PC-9 (cell line): ENCODE measurements around the gene TNS1. TPM values are rescaled to one million over a fixed set of nuclear protein-coding genes. Genes with fewer than 3 reads are reported as not detected.

Experiments
- BruUV-seq: library from RNA; stranded (reverse); fragments of 400-500 nt; replicated peaks from 2 replicates; lab custom pipeline; 2021; lab: Mats Ljungman, UMichigan
- CTCF ChIA-PET: fragments of 300-600 bp; sonication (Branson Sonifier 250); formaldehyde crosslinking; loops from one replicate; lab custom pipeline; 2022; ENCODE audit warnings: antibody characterized with exemption; lab: Charles Lee
- POLR2A ChIA-PET: fragments of 300-600 bp; sonication (Branson Sonifier 250); formaldehyde crosslinking; loops from one replicate; lab custom pipeline; 2022; ENCODE audit warnings: antibody characterized with exemption; ENCODE audit not compliant: unreplicated experiment; lab: Charles Lee
- DNase-seq, 2 experiments: peaks; one replicate each; pipeline versions ENCODE4 v3.0.0 to v3.0.0-alpha.2; 2015 to 2022; ENCODE audit warnings: mixed read lengths in 1 of 2
- H2AFZ ChIP-seq: fragments of 200-600 bp; sonication (generic); 2 replicates; pipeline ENCODE4 v1.8.1; 2017; ENCODE audit warnings: antibody characterized with exemption
- H3F3A ChIP-seq: fragments of 200-600 bp; sonication (generic); 2 replicates; pipeline ENCODE4 v1.8.1; 2017; ENCODE audit warnings: antibody characterized with exemption, mild to moderate bottlenecking, low read depth; ENCODE audit not compliant: insufficient read depth
- H3K27ac ChIP-seq: fragments of 200-600 bp; sonication (generic); 2 replicates; pipeline ENCODE4 v1.6.1; 2016; ENCODE audit warnings: mixed run types
- H3K27me3 ChIP-seq: fragments of 200-600 bp; sonication (generic); 2 replicates; pipeline ENCODE4 v1.6.1; 2016; ENCODE audit warnings: low read depth, mixed run types; ENCODE audit not compliant: insufficient read depth
- H3K36me3 ChIP-seq: fragments of 200-600 bp; sonication (generic); 2 replicates; pipeline ENCODE4 v1.6.1; 2016; ENCODE audit warnings: low read depth, mixed run types
- H3K4me1 ChIP-seq: fragments of 200-600 bp; sonication (generic); replicated peaks from 2 replicates; pipeline ENCODE4 v1.6.1; 2016; ENCODE audit warnings: mixed run types; ENCODE audit not compliant: insufficient read depth
- H3K4me2 ChIP-seq: fragments of 200-600 bp; sonication (generic); 2 replicates; pipeline ENCODE4 v1.6.1; 2017; ENCODE audit warnings: mixed run types
- H3K4me3 ChIP-seq: fragments of 200-600 bp; sonication (generic); 2 replicates; pipeline ENCODE4 v1.6.1; 2016; ENCODE audit warnings: mixed run types
- H3K79me2 ChIP-seq: fragments of 200-600 bp; sonication (generic); 2 replicates; pipeline ENCODE4 v1.6.1; 2017; ENCODE audit warnings: low read depth, mixed run types
- H3K9me2 ChIP-seq: fragments of 200-600 bp; sonication (generic); 2 replicates; pipeline ENCODE4 v1.8.1; 2017; ENCODE audit warnings: mild to moderate bottlenecking; ENCODE audit not compliant: insufficient read depth
- H3K9me3 ChIP-seq: fragments of 200-600 bp; sonication (generic); 2 replicates; pipeline ENCODE4 v1.8.1; 2016; ENCODE audit warnings: low read depth; ENCODE audit not compliant: insufficient read depth
- H4K20me1 ChIP-seq: fragments of 200-600 bp; sonication (generic); 2 replicates; pipeline ENCODE4 v1.8.1; 2017; ENCODE audit not compliant: insufficient read depth
- CTCF ChIP-seq: fragments of 200-600 bp; sonication (generic); conservative IDR thresholded peaks from 2 replicates; pipeline ENCODE4 v1.6.1; 2017; ENCODE audit warnings: mixed run types, antibody characterized with exemption, mild to moderate bottlenecking, moderate library complexity
- EZH2 ChIP-seq: fragments of 200-600 bp; sonication (generic); IDR thresholded peaks from 2 replicates; pipeline ENCODE4 v1.8.0; 2017; ENCODE audit warnings: antibody characterized with exemption, low read depth
- intact Hi-C: fragments of 100-400 bp; cut with micrococcal nuclease; formaldehyde crosslinking; loops from one replicate; pipeline ENCODE4 v1.10.0; 2022; ENCODE audit not compliant: unreplicated experiment
- total RNA-seq: library from RNA; stranded (reverse); gene quantifications from 2 replicates; pipeline ENCODE4 v1.2.3, GENCODE V29; 2021

The TNS1 gene
- total RNA-seq, 1 experiment from 2014 or later = 5.5 TPM

GRCh38 chr2:217937446-217937845 lies 65.3 kb downstream of the TNS1 start:
- Histone ChIP-seq H3K36me3 (no peaks in the 10 kb centered on the region), H3K4me3 (no peak overlapping the region), H2AFZ (no peak overlapping the region), H3K4me2 (no peak overlapping the region), H3K27ac (no peak overlapping the region), H3K79me2 (no peaks in the 10 kb centered on the region), H3K9me3 (no peaks in the 10 kb centered on the region), H3K27me3 (no peaks in the 10 kb centered on the region), H3F3A (no peaks in the 10 kb centered on the region), H3K9me2 (no peaks in the 10 kb centered on the region), H3K4me1 (no peaks in the 10 kb centered on the region), H4K20me1 (no peaks in the 10 kb centered on the region; the same call in 1 of the 2 replicates)
- ChIA-PET POLR2A (no interaction called here), CTCF (no interaction called here)
- intact Hi-C loops = no loop called here
- DNase-seq = no peak
- TF ChIP-seq CTCF = no peak
- no peak for TF ChIP-seq EZH2
- no TSS peak for BruUV-seq

- no TSS peak for BruUV-seq
- no peaks in the 10 kb centered on the region for H3K4me1 ChIP-seq
- no peak overlapping the region for H3K4me2 ChIP-seq
- H2AFZ ChIP-seq = no peak overlapping the region
- CTCF ChIA-PET = no interaction called here
- no peak for TF ChIP-seq EZH2
- no peak for TF ChIP-seq CTCF
- no peaks in the 10 kb centered on the region for H3K36me3 ChIP-seq
- no peak for DNase-seq
- no peak overlapping the region for H3K27ac ChIP-seq
- POLR2A ChIA-PET = no interaction called here
- H3K79me2 ChIP-seq = no peaks in the 10 kb centered on the region
- intact Hi-C loops = no loop called here
- no peaks in the 10 kb centered on the region for H3F3A ChIP-seq
- no peaks in the 10 kb centered on the region for H3K27me3 ChIP-seq
- no peak overlapping the region for H3K4me3 ChIP-seq
- H3K9me2 ChIP-seq = no peaks in the 10 kb centered on the region
- H4K20me1 ChIP-seq = no peaks in the 10 kb centered on the region; the same call in 1 of the 2 replicates
- no peaks in the 10 kb centered on the region for H3K9me3 ChIP-seq
These were observed 65.8 kb downstream of the TNS1 start for GRCh38 chr2:217936952-217937351.

GRCh38 chr2:217935901-217936684 lies 66.7 kb downstream of the TNS1 start:
- no peak overlapping the region for H3K27ac ChIP-seq

More at GRCh38 chr2:217935901-217936684, 66.7 kb downstream of the TNS1 start:
- H3K27me3 ChIP-seq = no peaks in the 10 kb centered on the region
- POLR2A ChIA-PET = no interaction called here
- no TSS peak for BruUV-seq
- no peak for TF ChIP-seq EZH2
- no peak for TF ChIP-seq CTCF
- no peaks in the 10 kb centered on the region for H3F3A ChIP-seq
- no peaks in the 10 kb centered on the region for H3K36me3 ChIP-seq
- H3K4me3 ChIP-seq = no peak overlapping the region
- intact Hi-C loops = no loop called here
- no peaks in the 10 kb centered on the region for H3K4me1 ChIP-seq
- DNase-seq = no peak
- H3K79me2 ChIP-seq = no peaks in the 10 kb centered on the region
- H3K9me2 ChIP-seq = no peaks in the 10 kb centered on the region
- CTCF ChIA-PET = no interaction called here
- no peaks in the 10 kb centered on the region; the same call in 1 of the 2 replicates for H4K20me1 ChIP-seq
- H3K9me3 ChIP-seq = no peaks in the 10 kb centered on the region
- no peak overlapping the region for H2AFZ ChIP-seq
- no peak overlapping the region for H3K4me2 ChIP-seq
